Measurements from ENCODE around the gene TRAF6. TPM values are rescaled to one million over a fixed set of nuclear protein-coding genes. Genes with fewer than 3 reads are reported as not detected.
A peak's percentile ranks its signal among the peaks of the same experiment; 100 is the strongest.
"Not testable (repeated sequence)": the region's sequence is repeated elsewhere in the genome, so short reads cannot be mapped to it uniquely, and the experiment has no call there.

Gene TRAF6
- total RNA-seq, 2 donors from 2014 or later, result 10.0 to 10.7 TPM

DNA sequence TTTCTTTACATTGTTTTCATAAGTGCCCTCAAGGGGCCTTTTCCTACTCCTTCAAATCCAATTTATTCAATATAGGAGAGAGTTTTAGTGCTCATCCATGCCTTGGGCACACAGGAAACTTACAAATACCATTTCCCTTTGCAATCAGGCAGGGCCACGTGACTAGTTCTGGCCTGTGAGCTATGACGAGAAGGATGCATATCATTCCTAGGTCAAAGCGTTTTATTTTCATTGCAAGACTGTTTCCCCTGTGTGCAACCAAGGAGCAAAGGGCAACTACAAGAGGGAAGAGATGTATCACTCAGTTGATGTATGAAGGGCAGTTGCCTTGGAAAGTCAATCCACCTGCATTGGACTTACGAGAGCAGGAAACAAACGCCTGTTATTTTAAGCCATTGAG, 1.9 kb upstream of the TRAF6 start:
- H3K27ac ChIP-seq, result no peak overlapping the region
- no peaks in the 10 kb centered on the region for H3K36me3 ChIP-seq
- H3K27me3 ChIP-seq, result no peaks in the 10 kb centered on the region
- H3K4me3 ChIP-seq, result no peak overlapping the region
- no peak for DNase-seq (ENCODE audit: low spot score)
- peaks cover 0 to 11% of the 10 kb centered on the region in 2 donors for H3K9me3 ChIP-seq
- TF ChIP-seq, protein P1, sequence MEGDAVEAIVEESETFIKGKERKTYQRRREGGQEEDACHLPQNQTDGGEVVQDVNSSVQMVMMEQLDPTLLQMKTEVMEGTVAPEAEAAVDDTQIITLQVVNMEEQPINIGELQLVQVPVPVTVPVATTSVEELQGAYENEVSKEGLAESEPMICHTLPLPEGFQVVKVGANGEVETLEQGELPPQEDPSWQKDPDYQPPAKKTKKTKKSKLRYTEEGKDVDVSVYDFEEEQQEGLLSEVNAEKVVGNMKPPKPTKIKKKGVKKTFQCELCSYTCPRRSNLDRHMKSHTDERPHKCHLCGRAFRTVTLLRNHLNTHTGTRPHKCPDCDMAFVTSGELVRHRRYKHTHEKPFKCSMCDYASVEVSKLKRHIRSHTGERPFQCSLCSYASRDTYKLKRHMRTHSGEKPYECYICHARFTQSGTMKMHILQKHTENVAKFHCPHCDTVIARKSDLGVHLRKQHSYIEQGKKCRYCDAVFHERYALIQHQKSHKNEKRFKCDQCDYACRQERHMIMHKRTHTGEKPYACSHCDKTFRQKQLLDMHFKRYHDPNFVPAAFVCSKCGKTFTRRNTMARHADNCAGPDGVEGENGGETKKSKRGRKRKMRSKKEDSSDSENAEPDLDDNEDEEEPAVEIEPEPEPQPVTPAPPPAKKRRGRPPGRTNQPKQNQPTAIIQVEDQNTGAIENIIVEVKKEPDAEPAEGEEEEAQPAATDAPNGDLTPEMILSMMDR (IDR thresholded peaks at IDR 0.05), result no peak
- peaks cover 0 to 15% of the 10 kb centered on the region in 2 donors for H3K4me1 ChIP-seq

DNA sequence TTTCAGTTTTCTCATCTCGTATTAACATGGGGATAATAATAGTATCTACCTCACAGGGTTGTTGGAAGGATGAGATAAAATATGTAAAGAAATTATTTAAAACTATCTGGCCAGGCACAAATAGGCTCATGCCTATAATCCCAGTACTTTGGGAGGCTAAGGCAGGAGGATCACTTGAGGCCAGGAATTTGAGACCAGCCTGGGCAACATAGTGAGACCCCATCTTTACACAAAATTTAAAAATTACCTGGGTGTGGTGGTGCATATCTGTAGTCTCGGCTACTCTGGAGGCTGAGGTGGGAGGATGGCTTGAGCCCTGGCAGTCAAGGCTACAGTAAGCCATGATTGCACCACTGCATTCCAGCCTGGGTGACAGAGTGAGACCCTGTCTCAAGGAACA, 990 bp upstream of the TRAF6 start:
- Histone ChIP-seq H3K4me1 (peaks cover 0 to 20% of the 10 kb centered on the region in 2 donors), H3K9me3 (peaks cover 0 to 11% of the 10 kb centered on the region in 2 donors), H3K27ac (peak overlapping the region in 1 of 2 donors; percentile 91), H3K4me3 (peak overlapping the region in 1 of 2 donors; percentile 89)
- H3K36me3 ChIP-seq; H3K27me3 ChIP-seq; DNase-seq (ENCODE audit: low spot score): not testable (repeated sequence)

DNA sequence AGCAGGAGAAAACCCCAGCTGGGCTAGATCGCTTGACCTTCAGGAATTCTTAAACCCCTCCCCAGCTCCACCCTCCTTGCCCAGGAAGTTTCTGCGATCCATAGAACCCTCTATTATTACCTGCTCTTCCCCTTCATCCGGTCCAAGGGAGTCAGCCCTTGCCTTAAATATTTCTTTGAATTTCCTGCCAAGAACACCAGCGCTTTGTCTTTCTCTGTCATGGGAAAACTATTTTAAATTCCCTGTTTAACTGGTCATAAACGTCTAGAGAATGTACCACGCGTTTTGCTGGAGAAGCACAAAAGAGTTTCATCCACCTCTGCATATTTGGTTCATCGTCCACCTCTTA, 496 bp upstream of the TRAF6 start:
- no peak for DNase-seq (ENCODE audit: low spot score)
- Histone ChIP-seq H3K36me3 (no peaks in the 10 kb centered on the region), H3K9me3 (peaks cover 0 to 11% of the 10 kb centered on the region in 2 donors), H3K4me1 (peaks cover 0 to 25% of the 10 kb centered on the region in 2 donors), H3K4me3 (peak overlapping the region; percentile 76 to 89), H3K27me3 (no peaks in the 10 kb centered on the region), H3K27ac (peak overlapping the region; percentile 91 to 92)
- TF ChIP-seq, protein P1 (IDR thresholded peaks at IDR 0.05), result no peak

DNA sequence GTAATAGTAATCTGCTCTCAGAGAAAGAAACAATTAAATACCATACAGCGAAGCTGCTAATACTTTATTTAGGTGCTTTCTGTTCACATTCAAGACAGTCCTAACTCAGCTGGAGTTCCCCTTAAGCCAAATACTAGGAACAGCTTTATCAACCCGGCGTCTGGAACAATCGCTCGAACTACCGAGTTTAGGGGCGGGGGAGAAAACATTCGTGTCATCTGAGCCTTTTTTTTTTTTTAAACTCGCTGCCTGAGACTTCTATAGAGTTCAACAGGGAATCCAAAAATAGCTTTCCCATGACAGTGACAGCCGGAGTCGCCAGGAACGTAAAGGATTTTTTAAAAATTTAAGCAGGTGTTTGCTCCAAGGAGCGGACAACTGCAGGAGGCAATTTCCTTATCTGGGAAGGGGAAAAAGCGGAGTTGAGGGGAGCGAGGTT, 852 bp downstream of the TRAF6 start:
- Histone ChIP-seq H3K27ac (peak overlapping the region; percentile 91 to 92), H3K27me3 (no peaks in the 10 kb centered on the region), H3K4me3 (peak overlapping the region; percentile 76 to 89), H3K9me3 (peaks cover 0 to 10% of the 10 kb centered on the region in 2 donors), H3K4me1 (peaks cover 0 to 30% of the 10 kb centered on the region in 2 donors), H3K36me3 (no peaks in the 10 kb centered on the region)
- no peak for DNase-seq (ENCODE audit: low spot score)
- TF ChIP-seq, protein P1 (IDR thresholded peaks at IDR 0.05), result no peak

DNA sequence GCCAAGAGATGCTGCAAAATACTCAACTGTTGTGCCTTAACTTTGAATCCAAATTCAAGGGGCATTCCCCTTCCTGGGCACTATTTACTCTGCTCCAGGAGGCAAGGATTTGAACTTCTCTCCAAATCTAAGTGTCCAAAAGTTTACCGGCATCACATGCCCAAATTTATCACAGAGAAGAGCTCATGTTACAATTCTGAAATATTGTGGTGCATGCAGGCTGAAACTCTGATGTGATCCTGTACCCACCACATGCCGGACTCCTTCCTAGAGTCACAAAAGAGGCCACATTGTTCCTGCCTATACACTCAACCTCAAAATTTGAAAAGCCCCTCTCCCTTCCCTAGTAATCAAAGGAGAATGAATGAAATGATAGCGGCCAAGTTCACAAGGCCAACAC, 1.3 kb downstream of the TRAF6 start:
- TF ChIP-seq, protein P1 (IDR thresholded peaks at IDR 0.05), result no peak
- Histone ChIP-seq H3K9me3 (peaks cover 0 to 5% of the 10 kb centered on the region in 2 donors), H3K27ac (peak overlapping the region; percentile 91 to 92), H3K4me3 (peak overlapping the region; percentile 76 to 89), H3K4me1 (peaks cover 0 to 31% of the 10 kb centered on the region in 2 donors), H3K36me3 (no peaks in the 10 kb centered on the region), H3K27me3 (no peaks in the 10 kb centered on the region)
- DNase-seq (ENCODE audit: low spot score), result no peak

DNA sequence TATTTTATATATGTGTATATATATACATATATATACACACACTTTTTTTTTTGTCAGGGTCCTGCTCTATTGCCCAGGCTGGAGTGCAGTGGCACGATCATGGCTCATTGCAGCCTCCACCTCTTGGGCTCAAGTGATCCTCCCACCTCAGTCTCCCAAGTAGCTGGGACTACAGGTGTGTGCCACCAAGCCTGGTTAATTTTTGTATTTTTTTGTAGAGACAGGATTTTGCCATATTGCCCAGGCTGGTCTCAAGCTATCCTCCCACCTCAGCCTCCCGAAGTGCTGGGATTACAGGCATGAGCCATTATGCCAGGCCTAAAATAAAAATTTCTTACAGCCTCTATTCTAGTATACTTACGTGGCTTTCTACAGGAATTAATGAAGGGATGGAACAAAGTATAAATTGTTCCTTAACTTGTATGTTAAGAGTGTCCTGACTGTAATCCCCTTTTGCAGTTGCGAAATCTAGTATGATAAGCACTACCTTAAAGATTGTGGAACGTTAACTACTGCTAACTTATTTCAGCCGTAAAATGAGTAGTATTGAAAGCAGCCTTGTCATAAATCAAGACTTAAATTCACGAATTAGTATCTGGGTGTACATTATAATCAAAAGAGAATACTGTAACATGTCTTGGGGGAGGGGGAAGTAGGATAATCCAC, 2.1 kb downstream of the TRAF6 start:
- Histone ChIP-seq H3K36me3 (no peaks in the 10 kb centered on the region), H3K4me3 (no peak overlapping the region), H3K27ac (peak overlapping the region; percentile 91 to 92), H3K4me1 (peaks cover 0 to 39% of the 10 kb centered on the region in 2 donors), H3K9me3 (no peaks in the 10 kb centered on the region), H3K27me3 (no peaks in the 10 kb centered on the region)
- TF ChIP-seq, protein P1 (IDR thresholded peaks at IDR 0.05), result no peak
- no peak for DNase-seq (ENCODE audit: low spot score)
